ENCODE results near the gene SIRT3.
A peak's percentile ranks its signal among the peaks of the same experiment; 100 is the strongest.

The SIRT3 gene

GRCh38 chr11:215581-216037 is 20.5 kb downstream of the SIRT3 start:
- DNase-seq (ENCODE audit: low spot score), result peak; percentile 26

GRCh38 chr11:214083-214482 is 22.1 kb downstream of the SIRT3 start:
- no peak for DNase-seq (ENCODE audit: low spot score)

- peak; percentile 48 for DNase-seq (ENCODE audit: low spot score)
Observed at GRCh38 chr11:213111-213510, 23.0 kb downstream of the SIRT3 start.

GRCh38 chr11:212150-213100 is 23.7 kb downstream of the SIRT3 start:
- DNase-seq (ENCODE audit: low spot score), result no peak

- no peak for DNase-seq (ENCODE audit: low spot score)
Observed at GRCh38 chr11:211741-212140, 24.4 kb downstream of the SIRT3 start.

GRCh38 chr11:211295-211694 is 24.8 kb downstream of the SIRT3 start:
- DNase-seq (ENCODE audit: low spot score), result no peak

GRCh38 chr11:210803-211180 is 25.4 kb downstream of the SIRT3 start:
- DNase-seq (ENCODE audit: low spot score), result no peak

GRCh38 chr11:210122-210802 is 25.9 kb downstream of the SIRT3 start:
- DNase-seq (ENCODE audit: low spot score), result peak; percentile 90

- no peak for DNase-seq (ENCODE audit: low spot score)
Observed at GRCh38 chr11:209275-210121, 26.6 kb downstream of the SIRT3 start.

- DNase-seq (ENCODE audit: low spot score), result no peak
Observed at GRCh38 chr11:208917-209260, 27.3 kb downstream of the SIRT3 start.

- DNase-seq (ENCODE audit: low spot score), result peak; percentile 82
Observed at GRCh38 chr11:208181-208916, 27.8 kb downstream of the SIRT3 start.

- DNase-seq (ENCODE audit: low spot score), result peak; percentile 52
Observed at GRCh38 chr11:207863-208180, 28.3 kb downstream of the SIRT3 start.

- DNase-seq (ENCODE audit: low spot score), result peak; percentile 99
Observed at GRCh38 chr11:207208-207862, 28.8 kb downstream of the SIRT3 start, which contains the start of the genes BET1L and RIC8A. Gene BET1L, minus strand, starts transcription at chr11:207399. Its CDS starts 78 bp downstream, at chr11:207321. Gene RIC8A, plus strand, starts transcription at chr11:207708. Its CDS starts 1,147 bp downstream, at chr11:208855.

GRCh38 chr11:206526-207207 is 29.5 kb downstream of the SIRT3 start:
- DNase-seq (ENCODE audit: low spot score), result peak; percentile 51

GRCh38 chr11:206002-206384 is 30.1 kb downstream of the SIRT3 start:
- DNase-seq (ENCODE audit: low spot score), result no peak

GRCh38 chr11:205221-206001 is 30.7 kb downstream of the SIRT3 start:
- no peak for DNase-seq (ENCODE audit: low spot score)

GRCh38 chr11:204587-205109 is 31.5 kb downstream of the SIRT3 start:
- DNase-seq (ENCODE audit: low spot score), result no peak

- DNase-seq (ENCODE audit: low spot score), result no peak
Observed at GRCh38 chr11:203945-204586, 32.1 kb downstream of the SIRT3 start.
